ENCODE results near the gene RALGAPA1.

RALGAPA1 gene

DNA sequence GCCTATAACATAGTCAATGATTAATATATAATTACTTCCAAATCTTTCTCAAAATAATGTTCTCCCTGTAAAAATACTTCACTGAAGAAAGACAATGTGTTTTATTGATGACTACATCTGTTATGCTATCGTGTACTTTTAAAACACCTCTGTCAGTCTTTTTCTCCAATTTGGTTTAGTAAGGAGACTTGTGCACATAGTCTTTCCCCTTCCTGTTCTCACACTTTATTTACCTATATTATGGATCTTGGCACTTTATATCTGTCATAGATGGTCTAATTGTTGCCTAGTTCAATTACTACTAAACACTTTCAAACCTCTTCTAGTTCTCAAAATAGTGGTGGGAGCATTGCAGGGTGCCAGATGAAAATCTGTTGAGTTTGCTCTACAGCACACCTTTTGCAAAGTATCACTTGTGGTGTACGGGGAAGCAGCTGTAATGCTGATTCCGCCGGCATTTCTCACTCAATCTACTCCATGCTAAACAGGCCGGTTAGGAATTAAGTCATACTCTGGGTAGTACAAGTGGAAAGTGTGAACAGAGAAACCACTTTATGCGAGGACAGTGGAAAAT, 276.2 kb downstream of the RALGAPA1 start:
- H3K9me3 ChIP-seq: no peaks in the 10 kb centered on the region
- H3K4me1 ChIP-seq (ENCODE audit: control insufficient read depth in 1 of 2, insufficient read depth in 1 of 2, low read depth in 1 of 2, low read length in 1 of 2): peaks cover 18 to 21% of the 10 kb centered on the region in 2 experiments
- no peaks in the 10 kb centered on the region for H3K36me3 ChIP-seq
- H3K27ac ChIP-seq: no peak overlapping the region
- H3K4me3 ChIP-seq (ENCODE audit: low read depth in 1 of 2, low read length in 1 of 2): no peak overlapping the region
- TF ChIP-seq, protein P1, sequence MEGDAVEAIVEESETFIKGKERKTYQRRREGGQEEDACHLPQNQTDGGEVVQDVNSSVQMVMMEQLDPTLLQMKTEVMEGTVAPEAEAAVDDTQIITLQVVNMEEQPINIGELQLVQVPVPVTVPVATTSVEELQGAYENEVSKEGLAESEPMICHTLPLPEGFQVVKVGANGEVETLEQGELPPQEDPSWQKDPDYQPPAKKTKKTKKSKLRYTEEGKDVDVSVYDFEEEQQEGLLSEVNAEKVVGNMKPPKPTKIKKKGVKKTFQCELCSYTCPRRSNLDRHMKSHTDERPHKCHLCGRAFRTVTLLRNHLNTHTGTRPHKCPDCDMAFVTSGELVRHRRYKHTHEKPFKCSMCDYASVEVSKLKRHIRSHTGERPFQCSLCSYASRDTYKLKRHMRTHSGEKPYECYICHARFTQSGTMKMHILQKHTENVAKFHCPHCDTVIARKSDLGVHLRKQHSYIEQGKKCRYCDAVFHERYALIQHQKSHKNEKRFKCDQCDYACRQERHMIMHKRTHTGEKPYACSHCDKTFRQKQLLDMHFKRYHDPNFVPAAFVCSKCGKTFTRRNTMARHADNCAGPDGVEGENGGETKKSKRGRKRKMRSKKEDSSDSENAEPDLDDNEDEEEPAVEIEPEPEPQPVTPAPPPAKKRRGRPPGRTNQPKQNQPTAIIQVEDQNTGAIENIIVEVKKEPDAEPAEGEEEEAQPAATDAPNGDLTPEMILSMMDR (IDR thresholded peaks at IDR 0.05): no peak
- peaks cover 99% of the 10 kb centered on the region for H3K27me3 ChIP-seq

DNA sequence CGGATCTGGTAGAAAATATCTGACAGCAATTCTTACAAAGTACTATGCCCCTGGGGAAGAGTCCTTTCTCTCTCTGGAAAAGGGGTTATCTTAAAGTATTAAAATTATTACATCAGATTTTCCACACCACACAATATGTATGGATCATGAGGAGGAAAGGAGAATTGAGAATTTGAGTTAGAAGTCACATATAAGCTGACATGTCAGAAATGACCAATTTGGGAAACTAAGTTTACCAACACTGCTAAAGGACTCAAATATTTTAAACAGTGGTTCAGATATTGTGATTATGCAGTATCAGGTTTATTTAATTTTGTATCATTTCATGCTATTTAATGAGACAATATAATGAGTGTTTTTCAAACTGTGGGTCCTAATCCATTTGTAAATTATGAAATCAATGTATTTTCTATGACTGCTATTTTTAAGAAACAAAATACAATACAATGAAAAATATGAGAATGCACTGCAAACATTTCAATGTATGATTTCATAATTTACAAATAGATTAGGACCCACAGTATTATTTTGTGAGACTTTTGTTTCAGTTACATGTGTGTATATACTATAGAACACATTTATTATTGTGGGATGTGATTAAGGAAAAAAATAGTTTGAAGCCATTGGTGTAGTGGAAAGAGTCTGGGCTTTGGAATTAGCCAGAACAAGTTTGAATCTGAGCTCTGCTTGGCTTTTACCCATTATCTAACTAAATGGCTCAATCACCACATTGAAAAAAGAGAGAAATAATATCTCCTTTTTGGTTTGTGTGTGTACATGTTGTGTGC, 276.9 kb downstream of the RALGAPA1 start:
- Histone ChIP-seq H3K36me3 (no peaks in the 10 kb centered on the region), H3K27ac (no peak overlapping the region), H3K4me3 (ENCODE audit: low read depth in 1 of 2, low read length in 1 of 2) (no peak overlapping the region), H3K9me3 (no peaks in the 10 kb centered on the region), H3K4me1 (ENCODE audit: control insufficient read depth in 1 of 2, insufficient read depth in 1 of 2, low read depth in 1 of 2, low read length in 1 of 2) (peaks cover 18 to 21% of the 10 kb centered on the region in 2 experiments), H3K27me3 (peaks cover 100% of the 10 kb centered on the region)
- TF ChIP-seq, protein P1 (IDR thresholded peaks at IDR 0.05): no peak

GRCh38 chr14:35526962-35527361, 282.1 kb downstream of the RALGAPA1 start:
- H3K27me3 ChIP-seq: peaks cover 75% of the 10 kb centered on the region
- no peak overlapping the region for H3K4me3 ChIP-seq (ENCODE audit: low read depth in 1 of 2, low read length in 1 of 2)
- H3K9me3 ChIP-seq: no peaks in the 10 kb centered on the region
- TF ChIP-seq, protein P1 (IDR thresholded peaks at IDR 0.05): no peak
- no peak overlapping the region for H3K27ac ChIP-seq
- H3K36me3 ChIP-seq: no peaks in the 10 kb centered on the region
- no peaks in the 10 kb centered on the region for H3K4me1 ChIP-seq (ENCODE audit: control insufficient read depth in 1 of 2, insufficient read depth in 1 of 2, low read depth in 1 of 2, low read length in 1 of 2)

DNA sequence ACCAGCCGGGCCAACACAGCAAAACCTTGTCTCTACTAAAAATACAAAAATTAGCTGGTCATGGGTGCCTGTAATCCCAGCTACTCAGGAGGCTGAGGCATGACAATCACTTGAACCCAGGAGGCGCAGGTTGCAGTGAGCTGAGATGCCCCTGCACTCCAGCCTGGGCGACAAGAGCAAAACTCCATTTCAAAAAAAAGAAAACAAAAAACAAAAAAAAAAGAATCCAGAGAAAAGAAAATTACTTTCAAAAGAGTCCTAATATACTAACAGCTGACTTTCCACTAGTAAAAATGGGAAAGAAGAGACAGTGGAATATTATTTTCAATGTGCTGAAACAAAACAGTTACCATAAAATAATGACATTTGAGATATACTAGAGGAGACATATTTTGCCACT, 283.4 kb downstream of the RALGAPA1 start:
- no peaks in the 10 kb centered on the region for H3K9me3 ChIP-seq
- H3K27me3 ChIP-seq: peaks cover 75% of the 10 kb centered on the region
- TF ChIP-seq, protein P1 (IDR thresholded peaks at IDR 0.05): no peak
- H3K36me3 ChIP-seq: no peaks in the 10 kb centered on the region
- H3K4me1 ChIP-seq (ENCODE audit: control insufficient read depth in 1 of 2, insufficient read depth in 1 of 2, low read depth in 1 of 2, low read length in 1 of 2): no peaks in the 10 kb centered on the region
- H3K27ac ChIP-seq: no peak overlapping the region
- H3K4me3 ChIP-seq (ENCODE audit: low read depth in 1 of 2, low read length in 1 of 2): no peak overlapping the region

DNA sequence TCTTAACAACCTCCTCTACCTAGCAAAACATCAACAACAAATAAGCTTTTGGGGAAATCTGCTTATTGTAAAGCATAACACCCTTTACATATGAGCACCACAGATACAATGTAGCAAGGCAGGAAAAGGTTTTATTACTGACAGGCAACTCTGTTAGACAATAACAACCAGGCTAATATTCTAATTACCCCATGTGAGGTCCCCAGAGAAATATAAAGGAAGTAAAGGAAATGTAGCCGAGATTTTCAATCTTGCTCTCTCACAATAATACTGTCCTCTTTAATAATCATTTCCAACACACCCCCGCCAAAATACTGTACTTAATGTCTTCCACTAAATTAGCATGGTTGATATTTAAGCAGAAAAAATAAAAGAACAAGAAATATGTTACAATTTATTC, 289.1 kb downstream of the RALGAPA1 start:
- H3K4me1 ChIP-seq (ENCODE audit: control insufficient read depth in 1 of 2, insufficient read depth in 1 of 2, low read depth in 1 of 2, low read length in 1 of 2): no peaks in the 10 kb centered on the region
- H3K9me3 ChIP-seq: no peaks in the 10 kb centered on the region
- peaks cover 44% of the 10 kb centered on the region for H3K27me3 ChIP-seq
- TF ChIP-seq, protein P1 (IDR thresholded peaks at IDR 0.05): no peak
- H3K4me3 ChIP-seq (ENCODE audit: low read depth in 1 of 2, low read length in 1 of 2): no peak overlapping the region
- no peaks in the 10 kb centered on the region for H3K36me3 ChIP-seq
- H3K27ac ChIP-seq: no peak overlapping the region

All from neutrophil (primary cell).